NOMO-1 treated with DMSO at 0.1 percent for 48 hours (cell line): ENCODE data around the gene DOCK7.

Experiments used
- DNase-seq: peaks from one replicate; lab custom pipeline; 2025; ENCODE audit not compliant: unreplicated experiment; lab: John Stamatoyannopoulos, UW

Gene DOCK7

DNA sequence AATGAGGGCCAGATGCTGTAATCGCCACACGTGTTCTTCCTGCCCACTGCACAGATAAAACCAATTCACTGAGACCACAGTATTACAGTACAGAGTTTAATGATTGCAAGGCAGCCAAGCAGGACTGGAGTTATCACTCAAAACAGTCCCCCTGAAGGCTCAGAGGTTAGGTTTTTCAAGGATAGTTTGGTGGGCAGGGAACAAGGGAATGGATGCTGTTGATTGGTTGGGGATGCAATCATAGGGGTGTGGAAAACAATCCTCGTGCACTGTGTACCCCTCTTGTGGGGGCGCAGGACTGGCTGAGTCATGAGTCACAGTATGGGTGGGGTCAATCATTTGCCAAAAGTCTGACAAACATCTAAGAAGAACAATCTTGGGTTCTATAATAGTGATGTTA, 263.8 kb downstream of the DOCK7 start:
- DNase-seq, result no peak

- DNase-seq, result no peak
Observed at GRCh38 chr1:62423580-62424242, 264.5 kb downstream of the DOCK7 start.

DNA sequence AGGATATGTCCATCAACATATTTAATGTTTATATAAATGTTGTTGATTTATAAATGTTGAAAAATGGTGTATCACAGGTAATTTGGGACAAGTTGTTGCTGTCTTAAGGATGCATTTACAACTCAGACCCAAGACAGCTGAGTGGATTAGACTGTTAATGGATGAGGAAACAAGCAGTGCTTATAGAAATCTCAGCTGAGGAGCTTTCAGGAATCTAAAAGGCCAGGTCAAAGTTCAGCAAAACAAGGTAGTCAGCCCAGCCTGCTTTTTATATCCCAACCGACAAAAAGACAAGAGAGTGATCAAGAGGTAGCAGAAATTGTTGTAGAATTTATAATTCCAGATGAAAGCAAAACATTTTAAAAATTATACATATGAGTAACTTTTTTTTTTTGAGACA, 268.0 kb downstream of the DOCK7 start:
- DNase-seq, result no peak

DNA sequence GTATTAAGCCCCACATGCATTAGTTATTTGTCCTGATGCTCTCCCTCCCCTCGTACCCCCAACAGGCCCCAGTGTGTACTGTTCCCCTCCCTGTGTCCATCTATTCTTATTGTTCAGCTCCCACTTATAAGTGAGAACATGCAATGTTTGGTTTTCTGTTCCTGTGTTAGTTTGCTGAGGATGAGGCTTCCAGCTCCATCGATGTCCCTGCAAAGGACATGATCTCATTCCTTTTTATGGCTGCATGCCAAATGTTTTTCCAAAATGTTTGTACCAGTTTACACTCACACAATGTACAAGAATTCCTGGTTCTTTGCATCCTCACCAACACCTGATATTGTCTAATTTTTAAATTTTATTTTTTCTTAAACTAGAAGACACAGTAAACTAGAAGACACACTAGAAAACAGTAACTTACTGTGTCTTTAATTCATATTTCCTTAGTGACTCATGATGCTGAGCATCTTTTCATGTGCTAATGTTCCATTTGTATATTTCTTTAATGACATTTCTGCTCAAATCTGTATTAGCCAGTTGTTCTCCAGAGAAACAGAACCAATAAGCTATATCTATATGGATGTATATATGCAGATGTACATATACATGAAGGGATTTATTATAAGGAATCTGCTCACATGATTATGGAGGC, 270.7 kb downstream of the DOCK7 start:
- no peak for DNase-seq

DNA sequence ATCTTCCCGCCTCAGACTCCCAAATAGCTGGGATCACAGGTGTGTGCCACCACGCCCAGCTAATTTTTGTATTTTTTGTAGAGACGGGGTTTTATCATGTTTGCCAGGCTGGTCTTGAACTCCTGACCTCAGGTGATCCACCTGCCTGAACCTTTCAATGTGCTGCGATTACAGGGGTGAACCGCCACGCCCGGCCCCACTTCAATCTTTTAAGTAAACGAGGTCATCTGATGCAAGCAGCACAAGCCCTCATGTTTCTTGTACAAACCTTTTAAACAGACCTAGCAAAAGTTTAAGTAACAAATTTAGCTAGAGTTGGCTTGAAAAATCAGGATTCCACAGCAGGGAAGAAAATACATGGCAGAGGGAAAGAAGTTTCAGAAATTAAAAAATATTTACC, 272.5 kb downstream of the DOCK7 start:
- no peak for DNase-seq

DNA sequence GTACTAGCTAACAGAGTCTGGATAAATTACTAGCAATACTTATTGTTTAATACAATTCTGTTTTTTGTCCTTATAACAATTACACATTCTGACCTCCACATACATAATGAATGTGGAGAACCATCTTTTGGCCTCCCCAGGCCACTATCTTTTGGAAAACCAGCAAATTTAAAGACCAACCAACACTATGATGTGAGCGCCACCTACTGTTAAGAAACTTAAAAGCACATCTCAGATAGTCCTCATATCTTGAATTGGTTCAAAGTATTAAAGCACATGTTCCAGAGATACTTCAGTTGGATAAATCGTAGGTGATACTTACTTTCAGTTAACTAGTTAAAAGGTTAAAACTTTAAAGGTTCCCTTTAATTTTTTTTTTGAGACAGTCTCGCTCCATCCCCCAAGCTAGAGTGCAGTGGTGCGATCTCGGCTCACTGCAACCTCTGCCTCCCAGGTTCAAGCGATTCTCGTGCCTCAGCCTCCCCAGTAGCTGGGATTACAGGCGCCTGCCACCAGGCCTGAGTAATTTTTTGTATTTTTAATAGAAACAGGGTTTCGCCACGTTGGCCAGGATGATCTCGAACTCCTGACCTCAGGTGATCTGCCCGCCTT, 280.7 kb downstream of the DOCK7 start:
- peak; percentile 52 for DNase-seq

- DNase-seq, result no peak
Observed at GRCh38 chr1:62406576-62406975, 281.6 kb downstream of the DOCK7 start.

DNA sequence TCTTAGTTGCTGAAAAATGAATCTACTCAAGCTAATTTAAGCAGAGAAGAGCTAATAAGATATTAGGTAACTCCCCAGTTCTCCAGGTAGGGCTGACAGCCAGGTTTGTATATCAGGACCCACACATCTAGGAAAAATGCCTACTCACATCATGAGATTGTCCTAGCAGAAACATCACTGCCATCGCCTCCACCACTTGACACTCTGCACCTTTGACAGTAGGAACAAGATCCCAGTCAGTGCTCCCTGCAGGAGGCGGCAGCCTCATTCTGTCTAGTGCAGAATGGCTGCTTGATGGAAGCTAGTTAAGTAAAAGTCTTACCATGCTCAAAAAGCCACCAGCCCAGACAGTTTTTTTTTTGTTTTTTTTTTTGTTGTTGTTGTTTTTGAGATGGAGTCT, 282.9 kb downstream of the DOCK7 start:
- DNase-seq, result no peak
